ENCODE measurements around the gene PIGH.
"Not testable (repeated sequence)": the region's sequence is repeated elsewhere in the genome, so short reads cannot be mapped to it uniquely, and the experiment has no call there.

Gene PIGH

GRCh38 chr14:67607646-67608045, 7.6 kb upstream of the PIGH start:
- DNase-seq = no peak

GRCh38 chr14:67602995-67603545, 3.0 kb upstream of the PIGH start:
- no peak for DNase-seq

- DNase-seq = no peak
Observed at GRCh38 chr14:67602076-67602475, 2.0 kb upstream of the PIGH start.

- not testable (repeated sequence) for DNase-seq
Observed at GRCh38 chr14:67600562-67600974, 500 bp upstream of the PIGH start.

- DNase-seq = no peak
Observed at GRCh38 chr14:67595392-67595791, 4.7 kb downstream of the PIGH start.

- DNase-seq = not testable (repeated sequence)
Observed at GRCh38 chr14:67593650-67594049, 6.4 kb downstream of the PIGH start.

GRCh38 chr14:67589204-67589770, 10.8 kb downstream of the PIGH start:
- DNase-seq = no peak

DNA sequence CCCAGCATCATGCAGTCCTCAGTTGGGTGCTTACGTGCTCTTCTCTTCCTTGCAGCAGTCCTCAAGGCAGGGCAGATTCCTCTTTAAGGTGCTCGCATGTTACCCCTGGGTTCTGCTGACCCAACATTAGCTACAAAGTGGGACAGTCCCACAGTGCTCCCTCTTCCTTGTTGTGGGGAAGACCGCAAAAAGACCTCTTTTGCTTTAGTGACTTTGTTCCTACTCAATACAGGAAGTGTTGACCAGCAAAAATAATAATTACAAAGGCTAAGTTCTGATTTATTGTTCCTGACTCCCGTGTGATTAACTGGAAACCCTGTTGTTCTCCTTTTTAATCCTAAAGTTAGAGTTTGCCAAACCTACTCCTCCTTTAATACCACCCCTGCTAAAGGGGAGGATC, 13.7 kb downstream of the PIGH start:
- no peak for DNase-seq

GRCh38 chr14:67584978-67585377, 15.1 kb downstream of the PIGH start:
- no peak for DNase-seq

DNA sequence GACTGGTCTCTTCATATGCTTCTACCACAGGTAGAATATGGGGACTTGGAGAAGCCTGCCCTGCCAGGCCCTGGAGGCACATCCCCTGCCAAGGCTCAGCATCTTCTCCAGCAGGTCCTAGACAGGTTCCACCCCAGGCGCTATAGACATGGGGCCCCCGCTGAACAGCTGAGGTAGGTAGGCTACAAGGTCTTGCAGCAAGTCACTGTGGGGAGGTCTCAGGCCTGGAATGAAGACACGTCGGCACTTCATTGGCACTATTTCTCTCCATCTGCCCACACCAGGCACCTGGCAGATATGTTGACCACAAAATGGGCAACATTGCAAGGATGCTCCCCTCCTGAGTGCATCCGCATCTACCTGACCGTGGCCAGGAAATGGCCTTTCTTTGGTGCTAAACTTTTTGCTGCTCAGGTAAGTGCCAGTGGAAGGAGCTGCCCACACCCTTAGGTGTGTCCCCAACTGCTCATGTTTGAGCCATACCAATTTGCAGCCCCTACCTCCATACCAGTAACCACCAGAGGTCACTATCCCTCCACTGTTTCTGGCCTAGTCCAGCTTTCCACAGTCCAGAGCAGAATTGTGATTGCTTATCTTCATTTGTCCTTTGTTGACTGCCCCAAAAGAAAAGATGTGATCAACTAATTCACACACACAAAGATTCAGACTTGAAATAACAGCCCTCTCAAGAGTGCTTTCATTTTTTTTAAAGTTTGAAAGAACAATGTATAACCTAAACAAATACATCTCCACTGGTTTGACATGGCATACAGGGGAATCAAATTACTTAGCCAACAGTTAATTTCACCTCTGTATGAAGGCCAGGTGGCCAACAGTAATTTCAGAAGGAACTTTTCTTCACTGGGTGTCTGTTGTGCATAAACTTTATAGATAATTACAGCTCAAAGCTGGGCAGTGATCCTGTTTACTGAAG, 16.1 kb downstream of the PIGH start:
- peak; percentile 28 to 42 for DNase-seq

GRCh38 chr14:67582061-67582460, 18.0 kb downstream of the PIGH start:
- no peak for DNase-seq

DNA sequence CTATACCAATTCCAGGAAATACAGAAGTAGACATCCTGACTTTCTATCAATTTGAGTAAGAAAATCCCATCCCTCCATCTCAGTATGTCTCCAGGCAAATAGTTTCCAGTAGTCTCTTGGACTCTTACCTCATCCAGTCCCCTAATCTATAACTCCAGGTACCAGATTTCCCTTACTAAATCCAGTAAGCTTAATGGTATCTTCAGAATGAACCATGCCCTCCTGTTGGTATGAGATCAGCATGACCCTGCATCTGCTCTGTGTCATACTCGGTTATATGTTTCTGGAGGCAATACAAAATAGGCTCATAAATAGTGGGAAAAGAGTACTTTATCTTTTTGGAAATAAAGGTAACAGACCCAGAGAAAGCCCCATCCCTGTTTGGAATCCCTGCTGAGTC, 18.4 kb downstream of the PIGH start:
- DNase-seq = no peak

DNA sequence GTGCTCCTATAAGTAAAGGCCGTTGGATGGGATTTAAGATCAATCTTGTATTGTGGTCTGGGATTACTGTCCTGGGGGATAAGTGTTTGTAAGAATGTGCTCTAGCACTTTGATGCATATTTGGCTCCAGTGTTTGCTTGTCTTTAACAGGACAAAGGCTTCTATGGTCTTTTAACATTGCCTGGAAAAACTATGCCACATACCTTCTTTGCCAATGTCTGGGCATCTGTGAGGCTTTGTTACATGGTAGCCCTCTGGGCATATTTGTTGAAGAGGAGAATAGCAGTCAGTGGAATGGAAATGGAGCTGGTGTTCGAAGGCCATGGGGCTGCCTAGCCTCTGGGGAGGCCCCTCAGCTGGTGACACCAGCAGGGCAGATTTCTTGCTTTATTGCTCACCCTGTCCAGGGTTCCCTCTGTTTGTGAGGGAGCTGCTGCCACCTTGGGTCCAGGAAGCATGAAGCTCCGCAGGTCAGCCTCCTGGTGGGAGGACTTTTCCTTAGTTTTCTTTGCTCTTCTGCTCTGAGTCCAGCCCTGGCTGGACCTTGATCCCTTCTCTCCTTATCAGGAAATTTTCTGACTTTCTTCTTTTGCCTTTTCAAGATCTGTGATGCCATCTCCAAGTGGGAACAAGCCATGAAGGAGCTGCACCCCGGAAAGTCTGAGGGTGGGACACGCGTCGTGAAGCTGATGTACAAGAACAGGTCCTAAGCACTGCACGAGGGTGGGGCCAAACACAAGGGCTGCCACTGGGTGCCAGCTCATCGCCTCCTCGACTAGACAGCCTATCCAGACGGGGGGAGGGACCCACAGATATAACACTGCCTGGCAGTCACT, 19.5 kb downstream of the PIGH start:
- DNase-seq = no peak

DNA sequence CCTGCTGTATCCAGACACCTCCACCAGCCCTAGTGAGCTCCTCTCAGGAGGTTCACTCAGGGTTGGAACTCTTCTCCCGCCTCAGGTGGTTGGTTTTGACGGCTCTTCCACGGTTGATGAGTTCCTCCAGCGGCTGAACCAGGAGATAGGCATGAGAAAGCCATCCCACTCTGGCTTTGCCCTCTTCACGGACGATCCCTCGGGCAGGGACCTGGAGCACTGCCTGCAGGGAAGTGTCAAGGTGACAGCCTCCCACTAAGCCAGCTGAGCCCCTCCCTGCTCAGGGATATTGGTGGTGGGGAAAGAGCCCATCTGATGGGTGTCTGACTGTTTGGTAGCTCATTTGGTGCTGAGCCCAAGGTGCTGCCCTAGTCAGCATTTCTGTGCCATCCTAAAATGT, 20.4 kb downstream of the PIGH start:
- no peak for DNase-seq

DNA sequence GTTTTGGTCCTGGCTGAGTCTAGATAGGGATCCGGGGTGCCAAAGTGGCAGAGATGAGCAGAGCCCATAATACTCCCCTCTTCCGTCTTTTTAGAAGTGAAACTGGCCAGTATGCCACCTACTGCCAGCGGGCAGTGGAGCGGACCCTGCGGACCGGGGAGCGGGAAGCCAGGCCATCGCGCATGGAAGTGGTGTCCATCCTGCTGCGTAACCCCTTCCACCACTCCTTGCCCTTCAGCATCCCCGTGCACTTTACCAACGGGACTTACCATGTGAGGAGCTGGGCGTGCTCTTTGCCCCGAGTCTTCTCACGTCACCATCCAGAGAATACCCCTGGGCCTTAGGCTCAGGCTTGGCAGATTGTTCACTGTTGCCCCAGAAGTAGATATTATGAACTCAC, 21.0 kb downstream of the PIGH start:
- DNase-seq = no peak

GRCh38 chr14:67577909-67578749, 21.9 kb downstream of the PIGH start:
- no peak for DNase-seq

DNA sequence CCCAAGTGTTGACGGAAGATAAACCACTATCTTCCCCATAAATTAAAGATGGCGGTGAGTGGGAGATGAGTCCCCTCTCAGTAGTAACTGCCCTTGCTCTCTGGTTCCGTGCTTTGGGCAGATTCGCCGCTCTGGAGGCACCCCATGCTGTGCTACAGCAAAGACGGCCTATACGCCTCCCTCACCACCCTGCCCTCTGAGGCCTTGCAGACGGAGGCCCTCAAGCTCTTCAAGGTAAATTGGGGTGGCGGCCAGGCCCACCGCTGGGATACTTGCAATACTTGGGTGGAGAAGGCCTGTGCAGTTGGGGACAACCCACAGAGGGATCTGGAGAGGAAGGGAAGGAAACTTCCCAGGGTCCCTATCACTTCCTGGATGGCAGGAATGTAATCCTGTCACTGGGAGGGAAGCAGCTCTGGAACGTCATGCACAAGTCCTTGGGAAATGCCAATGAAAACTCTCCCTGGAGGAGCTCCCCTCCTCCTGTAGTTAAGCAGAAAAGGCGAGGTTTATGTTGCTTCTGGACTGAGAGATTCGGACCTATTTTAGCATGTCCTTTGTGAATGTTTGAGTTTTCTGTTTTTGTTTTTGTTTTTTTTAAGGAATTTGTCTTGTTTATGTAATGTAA, 22.8 kb downstream of the PIGH start:
- no peak for DNase-seq

DNA sequence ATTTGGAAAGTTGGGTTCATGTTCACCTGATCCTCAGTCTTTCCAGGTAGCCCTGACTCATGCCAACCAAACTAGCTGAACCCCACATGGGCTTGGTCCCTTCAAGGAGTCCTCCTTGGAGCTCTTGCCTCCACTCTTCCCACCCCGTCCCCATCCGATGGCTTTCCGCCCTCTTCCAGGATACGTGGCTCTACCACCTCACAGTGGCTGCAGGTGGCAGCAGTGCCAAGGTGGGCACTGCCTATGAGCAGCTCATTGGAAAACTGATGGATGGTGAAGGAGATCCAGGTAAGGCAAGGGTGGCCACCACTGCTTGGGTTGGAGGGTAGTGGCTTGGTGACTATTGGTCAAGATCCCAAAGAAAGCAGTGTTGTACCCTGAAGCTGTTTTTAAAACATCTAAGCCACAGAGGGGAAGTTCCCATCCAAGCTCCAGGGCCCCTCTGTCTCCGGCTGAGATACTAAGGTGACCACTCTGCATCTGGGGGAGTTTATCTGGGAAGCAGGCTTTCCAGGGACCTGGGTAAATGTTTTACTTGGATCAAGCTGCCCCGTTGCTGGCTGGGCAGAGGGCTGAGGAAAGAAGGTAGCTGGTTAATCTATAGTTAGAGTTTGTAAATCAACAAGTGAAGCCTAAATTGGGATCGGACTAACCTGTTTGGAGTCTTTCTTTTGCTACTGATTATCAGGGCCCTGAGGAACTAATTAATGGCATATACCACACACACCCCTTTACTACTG, 23.7 kb downstream of the PIGH start:
- no peak for DNase-seq

- no peak for DNase-seq
Observed at GRCh38 chr14:67575684-67576083, 24.4 kb downstream of the PIGH start.

- DNase-seq = no peak
Observed at GRCh38 chr14:67574806-67575205, 25.3 kb downstream of the PIGH start.

DNA sequence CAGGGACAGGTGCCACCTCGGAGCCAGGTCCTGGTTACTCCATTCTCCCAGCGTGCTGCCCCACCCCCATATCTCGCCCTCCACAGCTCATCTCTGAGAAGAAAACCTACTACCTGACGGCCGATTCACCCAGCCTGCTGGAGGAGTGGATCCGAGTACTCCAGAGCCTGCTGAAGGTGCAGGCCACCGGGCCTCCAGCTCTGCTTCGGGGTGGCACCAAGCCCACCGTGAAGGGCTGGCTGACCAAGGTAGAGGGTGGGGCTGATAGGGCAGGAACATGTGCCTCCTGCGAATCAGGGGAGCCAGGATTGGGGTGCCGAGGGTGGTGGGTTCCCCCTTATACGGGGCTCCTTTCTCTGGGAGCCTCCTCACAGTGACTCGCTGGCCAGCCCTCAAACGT, 25.9 kb downstream of the PIGH start:
- DNase-seq = no peak

Data from activated T-cell treated with anti-CD3 and anti-CD28 coated beads, Interleukin-2, amount 50 U/mL, for 48 hours (primary cell).